ENCODE data around the gene DNAJC2.

DNA sequence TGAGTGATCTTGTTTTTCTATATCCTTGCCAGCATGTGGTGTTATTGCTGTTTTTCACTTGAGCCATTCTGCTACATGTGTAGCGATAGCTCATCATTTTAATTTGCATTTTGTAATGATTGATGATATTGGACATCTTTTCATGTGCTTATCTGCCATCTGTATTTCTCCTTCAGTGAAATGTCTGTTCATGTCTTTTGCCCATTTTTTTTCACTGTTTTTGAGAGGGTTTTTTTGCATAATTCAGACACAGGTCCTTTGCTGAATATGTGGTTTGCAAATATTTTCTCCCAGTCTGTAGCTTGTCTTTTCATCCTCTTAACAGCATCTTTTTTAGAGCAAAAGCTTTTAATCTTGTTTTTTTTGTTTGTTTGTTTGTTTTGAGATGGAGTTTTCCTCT lies 51.0 kb downstream of the DNAJC2 start:
- TF ChIP-seq CTCF (IDR thresholded peaks at IDR 0.05; ENCODE audit: low read length) (no peak), EZH2 (optimal IDR thresholded peaks at IDR 0.05; ENCODE audit: low read depth, low read length) (no peak), EZH2phosphoT487 (IDR thresholded peaks at IDR 0.05; ENCODE audit: low read length) (no peak)

Data from MM.1S (cell line).